HAP-1 (cell line): ENCODE measurements around the gene CDRT4.

Source experiments
- DNase-seq, 2 experiments: peaks; one replicate each; pipeline ENCODE4 v3.0.0-alpha.2; 2016 to 2020; ENCODE audit warnings: low spot score in 2 of 2
- H3K27me3 ChIP-seq: fragments of 250-450 bp; sonication (Bioruptor Pico); 2 replicates; pipeline ENCODE4 v1.5.1; 2020; ENCODE audit warnings: low read depth, mild to moderate bottlenecking, moderate library complexity
- H3K36me3 ChIP-seq: fragments of 250-450 bp; sonication (Bioruptor Pico); replicated peaks from 2 replicates; pipeline ENCODE4 v1.5.1; 2020; ENCODE audit warnings: mild to moderate bottlenecking
- H3K4me1 ChIP-seq: fragments of 250-450 bp; sonication (Bioruptor Pico); 2 replicates; pipeline ENCODE4 v1.5.1; 2020; ENCODE audit warnings: mild to moderate bottlenecking
- H3K4me3 ChIP-seq: fragments of 250-450 bp; sonication (Bioruptor Pico); 2 replicates; pipeline ENCODE4 v1.5.1; 2020; ENCODE audit warnings: mild to moderate bottlenecking, moderate library complexity
- H3K9me3 ChIP-seq: fragments of 250-450 bp; sonication (Bioruptor Pico); 2 replicates; pipeline ENCODE4 v1.5.1; 2020; ENCODE audit warnings: mild to moderate bottlenecking, moderate library complexity
- in situ Hi-C: fragments of 300-500 bp; cut with MboI; formaldehyde crosslinking; loops from 3 replicates; pipeline ENCODE4 v1.14.3; 2020; ENCODE audit warnings: low sequenced_read_pairs, inconsistent platforms, mixed read lengths

CDRT4 gene

DNA sequence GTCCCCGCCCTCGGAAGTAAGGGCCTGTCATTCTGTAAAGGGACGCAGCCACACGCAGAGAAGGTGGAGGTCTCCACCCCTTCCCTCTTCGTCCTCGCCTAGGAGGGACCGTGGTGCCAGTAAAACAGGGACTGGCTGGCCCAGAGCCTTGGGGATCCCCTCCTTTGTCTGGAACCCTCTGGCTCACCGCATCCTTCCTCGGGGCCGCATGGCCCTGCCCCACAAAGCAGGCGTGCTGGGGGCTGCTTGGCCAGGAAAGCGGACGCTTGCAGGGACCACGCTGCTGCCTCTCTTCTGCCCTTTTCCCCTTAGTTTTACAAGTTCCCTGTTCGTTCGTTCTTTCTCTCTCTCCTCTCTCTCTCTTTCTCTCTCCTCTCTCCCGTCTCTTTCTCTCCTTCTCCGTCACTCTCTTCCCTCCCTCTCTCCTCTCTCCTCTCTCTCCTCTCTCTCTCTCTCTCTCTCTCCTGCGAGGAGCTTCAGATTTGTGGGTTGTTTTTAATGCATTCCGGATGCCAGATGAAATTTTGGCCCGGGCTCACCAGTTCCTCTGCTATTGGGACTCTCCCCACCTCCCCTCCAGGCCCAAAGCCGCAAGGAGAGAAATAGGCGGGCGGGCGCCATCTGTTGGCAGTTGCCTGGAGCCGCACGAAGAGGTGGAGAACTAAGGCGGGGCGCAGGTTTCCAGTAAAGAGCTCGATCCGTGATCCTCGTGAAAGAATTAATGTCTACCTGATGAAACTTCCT lies 35.1 kb upstream of the CDRT4 start:
- H3K4me1 ChIP-seq: peaks cover 3% of the 10 kb centered on the region
- H3K27me3 ChIP-seq: no peaks in the 10 kb centered on the region
- no peaks in the 10 kb centered on the region for H3K9me3 ChIP-seq
- peak; percentile 76 to 91 for DNase-seq
- H3K4me3 ChIP-seq: no peak overlapping the region
- 0 out of 2 replicates have a peak, but pooled peaks cover 4% of the 10 kb centered on the region for H3K36me3 ChIP-seq
- in situ Hi-C loops: loop anchor here (5.0 kb wide), 1 partner anchor 245 kb away; no protein-coding TSS in a partner anchor

DNA sequence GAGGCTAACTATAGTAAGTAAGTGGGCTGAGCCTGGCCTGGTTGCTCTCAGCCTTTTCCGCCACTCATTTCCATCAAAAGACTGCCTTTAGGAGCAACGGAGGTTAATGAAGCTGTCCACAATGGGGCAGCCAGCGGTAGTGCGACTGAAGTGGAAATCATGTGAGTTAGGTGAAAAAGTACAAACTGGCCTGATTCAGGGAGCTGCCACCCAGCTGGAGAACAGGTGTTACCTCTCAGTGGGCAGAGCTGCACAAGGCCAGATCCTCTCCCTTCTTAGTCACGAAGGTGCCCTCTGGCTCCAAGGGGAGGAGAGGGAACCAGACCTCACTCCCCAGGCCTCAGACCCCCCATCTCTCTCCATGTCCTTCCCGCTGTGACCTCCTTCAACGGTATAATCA lies 34.4 kb upstream of the CDRT4 start:
- Histone ChIP-seq H3K9me3 (no peaks in the 10 kb centered on the region), H3K4me3 (no peak overlapping the region), H3K27me3 (no peaks in the 10 kb centered on the region), H3K36me3 (0 out of 2 replicates have a peak, but pooled peaks cover 4% of the 10 kb centered on the region), H3K4me1 (peaks cover 3% of the 10 kb centered on the region)
- in situ Hi-C loops: loop anchor here (5.0 kb wide), 1 partner anchor 244 kb away; no protein-coding TSS in a partner anchor
- DNase-seq: no peak

DNA sequence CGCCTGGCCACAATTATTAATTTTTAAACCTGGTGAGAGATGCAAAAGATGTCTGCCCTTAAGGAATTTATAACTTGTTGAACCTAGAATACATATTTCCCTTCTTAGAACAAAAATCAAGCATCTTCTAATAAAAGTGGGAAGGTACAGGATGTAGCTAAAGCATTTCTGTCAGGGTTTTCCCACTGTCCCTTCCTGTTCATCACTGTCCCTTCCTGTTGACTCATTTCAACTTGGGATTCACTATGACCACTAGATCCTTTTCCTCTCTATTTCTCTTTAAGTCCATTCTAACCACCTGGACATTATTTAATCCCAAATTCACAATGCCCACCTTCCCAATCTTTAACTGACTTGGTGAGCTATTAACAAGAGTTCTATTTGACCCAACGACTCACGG lies 33.9 kb upstream of the CDRT4 start:
- in situ Hi-C loops: loop anchor here (5.0 kb wide), 1 partner anchor 244 kb away; no protein-coding TSS in a partner anchor
- H3K36me3 ChIP-seq: 0 out of 2 replicates have a peak, but pooled peaks cover 4% of the 10 kb centered on the region
- DNase-seq: no peak
- H3K27me3 ChIP-seq: no peaks in the 10 kb centered on the region
- H3K4me3 ChIP-seq: no peak overlapping the region
- no peaks in the 10 kb centered on the region for H3K9me3 ChIP-seq
- peaks cover 3% of the 10 kb centered on the region for H3K4me1 ChIP-seq

GRCh38 chr17:15498107-15498506 lies 30.7 kb upstream of the CDRT4 start:
- Histone ChIP-seq H3K36me3 (0 out of 2 replicates have a peak, but pooled peaks cover 4% of the 10 kb centered on the region), H3K9me3 (no peaks in the 10 kb centered on the region), H3K4me3 (no peak overlapping the region), H3K27me3 (no peaks in the 10 kb centered on the region), H3K4me1 (peaks cover 3% of the 10 kb centered on the region)
- in situ Hi-C loops: no loop called here
- peak in 1 of 2 experiments; percentile 27 for DNase-seq

DNA sequence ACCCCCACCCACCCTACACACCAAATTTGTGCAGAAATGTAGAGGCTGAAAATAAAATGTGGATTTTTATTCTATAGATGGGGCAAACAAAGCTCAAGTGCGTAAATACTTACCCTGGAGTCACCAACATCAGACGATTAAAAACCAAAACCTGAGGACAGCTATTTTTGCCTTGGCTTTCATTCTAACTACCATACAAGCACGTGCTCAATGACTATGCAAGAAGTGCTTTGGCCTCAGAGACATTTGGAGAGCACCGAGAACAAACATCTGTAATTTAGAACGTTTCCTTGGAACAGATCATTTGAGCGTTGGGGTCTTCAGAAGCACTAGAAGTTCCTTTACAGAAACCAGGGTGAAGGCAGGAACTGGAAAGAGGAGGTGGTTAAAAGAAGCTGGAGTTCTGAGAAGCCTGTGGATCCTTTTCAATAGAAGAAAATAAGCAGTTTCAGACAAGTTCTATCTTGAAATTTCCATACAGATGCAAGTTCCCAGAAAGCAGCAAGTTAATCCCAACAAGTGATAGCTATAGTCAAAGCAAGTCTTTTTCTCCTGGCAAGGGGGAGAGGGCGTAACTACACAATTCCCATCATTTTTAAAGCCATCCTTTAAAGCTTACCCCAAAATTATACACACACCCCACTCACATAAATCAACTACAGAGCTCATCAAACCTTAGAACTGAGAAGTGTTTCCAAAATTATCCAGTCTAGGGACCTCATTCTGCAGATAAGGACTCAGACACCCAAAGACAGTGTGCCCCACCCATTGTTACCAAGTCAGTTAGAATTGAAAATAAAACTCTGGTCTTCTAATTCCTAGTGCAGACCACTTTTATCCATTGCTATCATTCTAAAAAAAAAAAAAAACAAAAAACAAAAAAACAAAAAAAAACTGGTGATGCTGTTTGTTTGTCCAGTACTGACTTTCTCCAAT lies 29.6 kb upstream of the CDRT4 start:
- Histone ChIP-seq H3K36me3 (0 out of 2 replicates have a peak, but pooled peaks cover 4% of the 10 kb centered on the region), H3K4me3 (no peak overlapping the region), H3K9me3 (no peaks in the 10 kb centered on the region), H3K27me3 (no peaks in the 10 kb centered on the region), H3K4me1 (no peaks in the 10 kb centered on the region)
- in situ Hi-C loops: no loop called here
- no peak for DNase-seq

GRCh38 chr17:15494821-15495220 lies 27.4 kb upstream of the CDRT4 start:
- Histone ChIP-seq H3K36me3 (no peaks in the 10 kb centered on the region), H3K27me3 (no peaks in the 10 kb centered on the region), H3K4me1 (no peaks in the 10 kb centered on the region), H3K9me3 (no peaks in the 10 kb centered on the region), H3K4me3 (no peak overlapping the region)
- DNase-seq: no peak
- in situ Hi-C loops: no loop called here

- Histone ChIP-seq H3K4me3 (no peak overlapping the region), H3K9me3 (no peaks in the 10 kb centered on the region), H3K27me3 (no peaks in the 10 kb centered on the region), H3K36me3 (no peaks in the 10 kb centered on the region), H3K4me1 (no peaks in the 10 kb centered on the region)
- in situ Hi-C loops: no loop called here
- DNase-seq: no peak
Measured at GRCh38 chr17:15493693-15494035, 26.2 kb upstream of the CDRT4 start.

DNA sequence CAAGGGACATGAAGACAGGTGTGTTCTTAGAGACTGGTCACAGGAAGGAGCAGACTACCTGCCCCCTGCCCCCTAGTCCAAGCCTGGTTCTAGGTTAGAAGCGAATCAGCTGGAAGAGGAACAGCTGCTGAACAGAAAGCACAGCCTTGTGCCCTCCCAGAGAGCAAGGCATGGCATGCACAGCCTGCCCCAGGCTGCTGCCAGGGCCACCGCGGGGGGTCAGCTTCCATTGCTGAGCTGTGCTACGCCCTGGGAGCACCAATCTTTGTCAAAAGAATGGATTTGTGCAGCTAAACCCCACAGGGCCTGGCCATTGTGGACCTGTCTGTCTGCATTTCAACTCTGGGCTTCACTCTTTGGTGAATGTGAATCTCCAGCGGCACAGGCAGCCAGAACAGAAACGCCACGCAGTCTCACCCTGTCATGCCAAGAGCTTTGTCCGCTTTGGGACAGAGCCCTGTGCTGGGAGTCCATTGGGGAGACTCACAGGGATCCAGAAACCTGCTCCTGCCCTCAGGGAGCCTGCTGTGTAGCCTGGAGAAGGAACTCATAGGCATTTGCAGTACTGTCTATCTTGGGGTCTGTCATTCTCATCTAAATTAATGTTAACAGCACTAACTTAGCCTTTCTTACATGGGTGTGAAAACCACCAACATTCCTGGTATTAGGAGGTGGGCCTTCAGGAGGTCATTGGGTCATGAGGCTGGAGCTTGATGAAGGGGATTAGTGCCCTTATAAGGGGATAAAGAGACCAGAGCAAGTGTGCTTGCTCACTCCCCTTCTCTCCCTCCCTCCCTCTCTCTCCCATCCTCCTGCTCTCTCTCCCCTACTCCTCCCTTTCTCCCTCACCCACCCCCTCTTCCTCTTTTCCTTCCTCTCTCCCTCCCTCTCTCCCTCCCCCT lies 25.6 kb upstream of the CDRT4 start:
- no peaks in the 10 kb centered on the region for H3K36me3 ChIP-seq
- H3K27me3 ChIP-seq: no peaks in the 10 kb centered on the region
- DNase-seq: no peak
- no peak overlapping the region for H3K4me3 ChIP-seq
- H3K4me1 ChIP-seq: no peaks in the 10 kb centered on the region
- in situ Hi-C loops: no loop called here
- H3K9me3 ChIP-seq: no peaks in the 10 kb centered on the region

DNA sequence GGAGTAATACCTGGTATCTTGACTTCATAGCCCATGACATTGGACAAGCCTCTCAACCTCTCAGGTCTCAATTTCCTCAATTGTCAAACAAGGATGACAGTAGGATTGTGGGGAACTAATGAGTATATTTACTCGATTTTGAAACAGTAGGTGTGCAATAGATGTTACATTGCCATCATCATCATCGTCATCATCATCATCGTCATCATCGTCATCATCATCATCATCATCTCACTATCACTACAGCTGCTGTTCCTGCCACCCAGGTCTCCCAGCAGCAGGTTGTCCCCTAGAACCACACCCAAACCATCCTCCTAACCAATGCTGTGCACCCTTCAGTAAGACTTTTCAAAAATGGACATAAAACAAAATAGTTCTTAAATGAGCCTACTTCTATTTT lies 24.8 kb upstream of the CDRT4 start:
- no peak for DNase-seq
- Histone ChIP-seq H3K4me1 (no peaks in the 10 kb centered on the region), H3K4me3 (no peak overlapping the region), H3K27me3 (no peaks in the 10 kb centered on the region), H3K36me3 (0 out of 2 replicates have a peak, but pooled peaks cover 3% of the 10 kb centered on the region), H3K9me3 (no peaks in the 10 kb centered on the region)
- in situ Hi-C loops: no loop called here

GRCh38 chr17:15490634-15491261 lies 23.3 kb upstream of the CDRT4 start:
- no peaks in the 10 kb centered on the region for H3K4me1 ChIP-seq
- DNase-seq: no peak
- in situ Hi-C loops: no loop called here
- H3K27me3 ChIP-seq: no peaks in the 10 kb centered on the region
- no peak overlapping the region for H3K4me3 ChIP-seq
- no peaks in the 10 kb centered on the region for H3K9me3 ChIP-seq
- 0 out of 2 replicates have a peak, but pooled peaks cover 3% of the 10 kb centered on the region for H3K36me3 ChIP-seq

- no peak for DNase-seq
- no peaks in the 10 kb centered on the region for H3K4me1 ChIP-seq
- H3K4me3 ChIP-seq: no peak overlapping the region
- H3K36me3 ChIP-seq: 0 out of 2 replicates have a peak, but pooled peaks cover 3% of the 10 kb centered on the region
- H3K27me3 ChIP-seq: no peaks in the 10 kb centered on the region
- H3K9me3 ChIP-seq: no peaks in the 10 kb centered on the region
- in situ Hi-C loops: no loop called here
Measured at GRCh38 chr17:15488557-15488956, 21.1 kb upstream of the CDRT4 start.

DNA sequence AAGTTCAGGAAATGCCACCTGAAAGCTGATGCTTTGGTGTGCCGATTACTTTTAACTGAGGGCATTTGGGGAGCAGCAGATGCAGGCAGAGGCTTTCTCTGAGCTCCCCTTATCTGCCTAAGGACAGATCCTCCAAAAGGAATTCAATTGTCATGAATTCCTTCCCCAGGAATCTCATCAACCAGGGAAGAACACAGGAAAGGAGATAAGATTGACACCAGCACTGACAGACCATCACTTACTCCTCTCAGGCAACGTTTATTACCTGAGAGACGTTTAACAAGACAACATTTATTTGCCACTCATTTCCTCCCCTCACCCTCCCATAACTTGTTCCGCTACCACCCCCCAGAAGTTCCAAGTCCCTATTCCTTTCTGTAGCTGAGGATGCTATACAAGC lies 17.6 kb upstream of the CDRT4 start:
- no peaks in the 10 kb centered on the region for H3K27me3 ChIP-seq
- 0 out of 2 replicates have a peak, but pooled peaks cover 3% of the 10 kb centered on the region for H3K36me3 ChIP-seq
- no peak for DNase-seq
- in situ Hi-C loops: no loop called here
- no peak overlapping the region for H3K4me3 ChIP-seq
- no peaks in the 10 kb centered on the region for H3K9me3 ChIP-seq
- H3K4me1 ChIP-seq: no peaks in the 10 kb centered on the region

- no peak for DNase-seq
- no peaks in the 10 kb centered on the region for H3K4me1 ChIP-seq
- H3K4me3 ChIP-seq: no peak overlapping the region
- in situ Hi-C loops: no loop called here
- H3K36me3 ChIP-seq: 0 out of 2 replicates have a peak, but pooled peaks cover 3% of the 10 kb centered on the region
- no peaks in the 10 kb centered on the region for H3K27me3 ChIP-seq
- no peaks in the 10 kb centered on the region for H3K9me3 ChIP-seq
Measured at GRCh38 chr17:15483431-15483830, 16.0 kb upstream of the CDRT4 start.
